Mucosa of gallbladder (tissue), 1 donor: ENCODE results near the gene ZNF385B. TPM values are rescaled to one million over a fixed set of nuclear protein-coding genes. Genes with fewer than 3 reads are reported as not detected.
"Not testable (repeated sequence)": the region's sequence is repeated elsewhere in the genome, so short reads cannot be mapped to it uniquely, and the experiment has no call there.

Experiments
- DNase-seq: peaks from one replicate; pipeline ENCODE4 v3.0.0-alpha.2; 2020; ENCODE audit warnings: low spot score
- total RNA-seq: library from RNA; stranded (reverse); gene quantifications from one replicate; pipeline ENCODE4 v1.2.1, GENCODE V29; 2021
- donor health status: DM: no; HTN: no; CAD: no.

The ZNF385B gene
- total RNA-seq: 3.2 TPM

- no peak for DNase-seq
These were observed at the start of gene ZNF385B for GRCh38 chr2:179861416-179862067. TSS of gene ZNF385B (minus strand) at chr2:179861612.

- no peak for DNase-seq
These were observed 49.3 kb upstream of the ZNF385B start for GRCh38 chr2:179910735-179911113.

GRCh38 chr2:179909845-179910734 lies 48.7 kb upstream of the ZNF385B start:
- no peak for DNase-seq

- no peak for DNase-seq
These were observed 39.2 kb upstream of the ZNF385B start for GRCh38 chr2:179900655-179901054.

- no peak for DNase-seq
These were observed 38.3 kb upstream of the ZNF385B start for GRCh38 chr2:179899666-179900065.

- no peak for DNase-seq
These were observed 37.5 kb upstream of the ZNF385B start for GRCh38 chr2:179898873-179899272.

- no peak for DNase-seq
These were observed 32.2 kb upstream of the ZNF385B start for GRCh38 chr2:179893616-179894015.

GRCh38 chr2:179891237-179891636 lies 29.8 kb upstream of the ZNF385B start:
- DNase-seq: no peak

GRCh38 chr2:179890666-179891065 lies 29.3 kb upstream of the ZNF385B start:
- no peak for DNase-seq

GRCh38 chr2:179888642-179889041 lies 27.2 kb upstream of the ZNF385B start:
- not testable (repeated sequence) for DNase-seq

- DNase-seq: no peak
These were observed 22.8 kb upstream of the ZNF385B start for GRCh38 chr2:179884193-179884592.

- no peak for DNase-seq
These were observed 21.7 kb upstream of the ZNF385B start for GRCh38 chr2:179882851-179883806.

- DNase-seq: no peak
These were observed 16.4 kb upstream of the ZNF385B start for GRCh38 chr2:179877601-179878364.

- DNase-seq: no peak
These were observed 14.9 kb upstream of the ZNF385B start for GRCh38 chr2:179876266-179876665.

- DNase-seq: no peak
These were observed 14.5 kb upstream of the ZNF385B start for GRCh38 chr2:179875864-179876263.

GRCh38 chr2:179862898-179863458 lies 1.6 kb upstream of the ZNF385B start:
- no peak for DNase-seq

GRCh38 chr2:179861027-179861415 lies 391 bp downstream of the ZNF385B start:
- no peak for DNase-seq

- no peak for DNase-seq
These were observed 971 bp downstream of the ZNF385B start for GRCh38 chr2:179860255-179861026.

GRCh38 chr2:179859523-179859922 lies 1.9 kb downstream of the ZNF385B start:
- no peak for DNase-seq

GRCh38 chr2:179857236-179857635 lies 4.2 kb downstream of the ZNF385B start:
- no peak for DNase-seq
